Breast epithelium (tissue), 3 donors: Measurements from ENCODE around the gene TSPEAR.

Source experiments
- CTCF ChIP-seq, 3 donors: fragments of 450-650 bp; IDR thresholded peaks; one replicate each; pipeline ENCODE4 v1.5.1; 2016 to 2017; ENCODE audit warnings: antibody characterized with exemption in 3 of 3, mild to moderate bottlenecking in 3 of 3, moderate library complexity in 3 of 3
- POLR2A ChIP-seq: fragments of 450-650 bp; IDR thresholded peaks from one replicate; pipeline ENCODE4 v1.6.1; 2016; ENCODE audit warnings: antibody characterized with exemption, mild to moderate bottlenecking, moderate library complexity
- POLR2AphosphoS5 ChIP-seq, 3 donors: sonication (generic); formaldehyde crosslinking; IDR thresholded peaks; one replicate each; pipeline ENCODE4 v1.6.1; 2017; ENCODE audit warnings: antibody characterized with exemption in 3 of 3

GRCh38 chr21:44625756-44626155 is 85.6 kb downstream of the TSPEAR start:
- TF ChIP-seq POLR2A, result no peak
- no peak for TF ChIP-seq CTCF (IDR thresholded peaks at IDR 0.05)
- no peak for TF ChIP-seq POLR2AphosphoS5 (IDR thresholded peaks at IDR 0.05)
